OCI-LY7 (cell line): ENCODE data around the gene MIA2. TPM values are rescaled to one million over a fixed set of nuclear protein-coding genes. Genes with fewer than 3 reads are reported as not detected.
"Not testable (repeated sequence)": the region's sequence is repeated elsewhere in the genome, so short reads cannot be mapped to it uniquely, and the experiment has no call there.

ENCODE experiments used
- BruUV-seq: library from RNA; stranded (reverse); fragments of 400-500 nt; replicated peaks from 2 replicates; lab custom pipeline; 2021; lab: Mats Ljungman, UMichigan
- CTCF ChIA-PET: fragments of 300-600 bp; sonication (Branson Sonifier 250); formaldehyde crosslinking; loops from one replicate; lab custom pipeline; 2022; ENCODE audit warnings: antibody characterized with exemption; ENCODE audit not compliant: unreplicated experiment; lab: Charles Lee
- POLR2A ChIA-PET: fragments of 300-600 bp; sonication (Branson Sonifier 250); formaldehyde crosslinking; loops from one replicate; lab custom pipeline; 2022; ENCODE audit warnings: antibody characterized with exemption; lab: Charles Lee
- DNase-seq: peaks from one replicate; pipeline ENCODE4 v3.0.0-alpha.2; 2015; ENCODE audit warnings: low spot score
- H2AFZ ChIP-seq: fragments of 200-600 bp; sonication (generic), shearing (Covaris generic); 2 replicates; pipeline ENCODE4 v1.6.1; 2014; ENCODE audit warnings: mild to moderate bottlenecking, antibody characterized with exemption, low read length, moderate library complexity
- H3K27ac ChIP-seq: fragments of 200-600 bp; sonication (generic); 2 replicates; pipeline ENCODE4 v1.5.1; 2014; ENCODE audit warnings: mixed run types, low read depth, mild to moderate bottlenecking, moderate library complexity, low read length, inconsistent platforms; ENCODE audit not compliant: poor library complexity, severe bottlenecking
- H3K36me3 ChIP-seq: fragments of 200-600 bp; sonication (generic); 2 replicates; pipeline ENCODE4 v1.6.1; 2014; ENCODE audit warnings: mild to moderate bottlenecking, antibody characterized with exemption, low read length, moderate library complexity, mixed read lengths; ENCODE audit not compliant: insufficient read depth
- H3K4me1 ChIP-seq: fragments of 200-600 bp; sonication (generic); 2 replicates; pipeline ENCODE4 v1.5.1; 2014; ENCODE audit warnings: mild to moderate bottlenecking, low read length; ENCODE audit not compliant: insufficient read depth, poor library complexity, severe bottlenecking
- H3K4me2 ChIP-seq: fragments of 200-600 bp; sonication (generic); 2 replicates; pipeline ENCODE4 v1.6.1; 2014; ENCODE audit warnings: mild to moderate bottlenecking, low read length
- H3K4me3 ChIP-seq: fragments of 200-600 bp; sonication (generic); 2 replicates; pipeline ENCODE4 v1.5.1; 2014; ENCODE audit warnings: mild to moderate bottlenecking, low read depth, low read length; ENCODE audit not compliant: poor library complexity, severe bottlenecking
- H3K79me2 ChIP-seq: fragments of 200-600 bp; sonication (generic); 2 replicates; pipeline ENCODE4 v1.6.1; 2016; ENCODE audit warnings: low read depth, mild to moderate bottlenecking, low read length, moderate library complexity, mixed read lengths; ENCODE audit not compliant: insufficient read depth
- H3K9me2 ChIP-seq: fragments of 200-600 bp; sonication (generic); 2 replicates; pipeline ENCODE4 v1.6.1; 2016; ENCODE audit warnings: mild to moderate bottlenecking, low read length, mixed read lengths; ENCODE audit not compliant: insufficient read depth
- H3K9me3 ChIP-seq: fragments of 200-600 bp; sonication (generic); 2 replicates; pipeline ENCODE4 v1.6.1; 2014; ENCODE audit warnings: mild to moderate bottlenecking, mixed run types, low read length, mixed read lengths
- H4K20me1 ChIP-seq: fragments of 200-600 bp; sonication (generic); 2 replicates; pipeline ENCODE4 v1.6.1; 2014; ENCODE audit warnings: mild to moderate bottlenecking, antibody characterized with exemption, low read length, moderate library complexity, mixed read lengths; ENCODE audit not compliant: insufficient read depth
- EZH2phosphoT487 ChIP-seq: fragments of 200-600 bp; sonication (generic); IDR thresholded peaks from 2 replicates; pipeline ENCODE4 v1.6.1; 2018; ENCODE audit warnings: low read depth, borderline replicate concordance, mild to moderate bottlenecking, mixed run types, antibody characterized with exemption, low read length, moderate library complexity, mixed read lengths
- intact Hi-C: fragments of 100-400 bp; cut with micrococcal nuclease; formaldehyde crosslinking; loops from one replicate; pipeline ENCODE4 v1.10.0; 2022; ENCODE audit not compliant: unreplicated experiment
- total RNA-seq, 2 experiments: library from RNA; depleted of rRNA in 1 of 2; stranded (reverse); fragments of >200 nt in 1 of 2; shearing (Covaris generic) in 1 of 2; gene quantifications; 2 replicates each; pipeline ENCODE4 v1.2.3, GENCODE V29; 2014 to 2022
- TF ChIP-seq, protein P1 (sequence below): fragments of 200-600 bp; sonication (generic); conservative IDR thresholded peaks from 2 replicates; pipeline ENCODE4 v1.5.1; 2014; ENCODE audit warnings: mild to moderate bottlenecking, antibody characterized with exemption, low read length, moderate library complexity, mixed read lengths

MIA2 gene
- total RNA-seq, 2 experiments from 2014 or later = 20.2 to 28.3 TPM

DNA sequence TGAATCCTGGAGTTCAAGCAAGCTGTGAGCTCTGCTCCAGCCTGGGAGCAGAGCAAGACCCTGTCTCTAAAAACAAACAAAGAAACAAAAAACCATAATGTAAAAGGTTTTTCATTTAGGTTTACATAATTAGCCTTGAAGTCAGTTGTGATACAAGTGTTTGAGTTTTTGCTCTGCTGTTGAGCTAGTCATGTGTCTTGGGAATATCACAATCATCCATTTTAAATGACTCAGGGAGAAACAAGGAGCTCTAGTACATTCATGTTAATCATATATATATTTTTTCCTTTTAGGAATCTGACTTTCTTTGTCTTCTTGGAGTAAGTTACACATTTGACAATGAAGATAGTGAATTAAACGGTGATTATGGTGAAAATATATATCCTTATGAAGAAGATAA, 12.9 kb downstream of the MIA2 start:
- H3K4me2 ChIP-seq = no peak overlapping the region
- no peak overlapping the region for H2AFZ ChIP-seq
- H3K27ac ChIP-seq = no peak overlapping the region
- BruUV-seq = no TSS peak
- H3K4me1 ChIP-seq = no peaks in the 10 kb centered on the region
- ChIA-PET CTCF (no interaction called here), POLR2A (interaction anchor here (0.5 to 2.2 kb wide), 2 partner anchors 10 to 17 kb away, joined by 3 to 7 read pairs; no protein-coding TSS in a partner anchor)
- DNase-seq = no peak
- no peaks in the 10 kb centered on the region for H3K9me2 ChIP-seq
- H3K9me3 ChIP-seq = no peaks in the 10 kb centered on the region
- no peak overlapping the region for H3K4me3 ChIP-seq
- H4K20me1 ChIP-seq = no peaks in the 10 kb centered on the region
- H3K79me2 ChIP-seq = no peaks in the 10 kb centered on the region
- H3K36me3 ChIP-seq = no peaks in the 10 kb centered on the region
- no peak for TF ChIP-seq EZH2phosphoT487
- TF ChIP-seq, protein P1, sequence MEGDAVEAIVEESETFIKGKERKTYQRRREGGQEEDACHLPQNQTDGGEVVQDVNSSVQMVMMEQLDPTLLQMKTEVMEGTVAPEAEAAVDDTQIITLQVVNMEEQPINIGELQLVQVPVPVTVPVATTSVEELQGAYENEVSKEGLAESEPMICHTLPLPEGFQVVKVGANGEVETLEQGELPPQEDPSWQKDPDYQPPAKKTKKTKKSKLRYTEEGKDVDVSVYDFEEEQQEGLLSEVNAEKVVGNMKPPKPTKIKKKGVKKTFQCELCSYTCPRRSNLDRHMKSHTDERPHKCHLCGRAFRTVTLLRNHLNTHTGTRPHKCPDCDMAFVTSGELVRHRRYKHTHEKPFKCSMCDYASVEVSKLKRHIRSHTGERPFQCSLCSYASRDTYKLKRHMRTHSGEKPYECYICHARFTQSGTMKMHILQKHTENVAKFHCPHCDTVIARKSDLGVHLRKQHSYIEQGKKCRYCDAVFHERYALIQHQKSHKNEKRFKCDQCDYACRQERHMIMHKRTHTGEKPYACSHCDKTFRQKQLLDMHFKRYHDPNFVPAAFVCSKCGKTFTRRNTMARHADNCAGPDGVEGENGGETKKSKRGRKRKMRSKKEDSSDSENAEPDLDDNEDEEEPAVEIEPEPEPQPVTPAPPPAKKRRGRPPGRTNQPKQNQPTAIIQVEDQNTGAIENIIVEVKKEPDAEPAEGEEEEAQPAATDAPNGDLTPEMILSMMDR = no peak
- intact Hi-C loops = no loop called here

DNA sequence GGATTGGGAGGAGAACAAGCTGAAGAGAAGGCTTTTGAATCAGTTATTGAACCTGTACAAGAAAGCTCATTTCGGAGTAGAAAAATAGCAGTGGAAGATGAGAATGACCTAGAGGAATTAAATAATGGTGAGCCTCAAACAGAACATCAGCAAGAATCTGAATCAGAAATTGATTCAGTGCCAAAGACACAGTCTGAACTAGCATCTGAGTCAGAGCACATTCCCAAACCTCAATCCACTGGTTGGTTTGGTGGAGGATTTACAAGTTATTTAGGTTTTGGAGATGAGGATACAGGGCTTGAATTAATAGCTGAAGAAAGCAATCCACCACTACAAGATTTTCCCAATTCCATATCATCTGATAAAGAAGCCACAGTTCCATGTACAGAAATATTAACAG, 13.5 kb downstream of the MIA2 start:
- Histone ChIP-seq H3K36me3 (no peaks in the 10 kb centered on the region), H3K4me2 (no peak overlapping the region), H4K20me1 (no peaks in the 10 kb centered on the region), H3K9me2 (no peaks in the 10 kb centered on the region), H2AFZ (no peak overlapping the region), H3K4me3 (no peak overlapping the region), H3K9me3 (no peaks in the 10 kb centered on the region), H3K4me1 (no peaks in the 10 kb centered on the region), H3K27ac (no peak overlapping the region), H3K79me2 (no peaks in the 10 kb centered on the region)
- no peak for TF ChIP-seq EZH2phosphoT487
- TF ChIP-seq, protein P1 = no peak
- intact Hi-C loops = no loop called here
- POLR2A ChIA-PET = interaction anchor here (0.5 to 2.2 kb wide), 2 partner anchors 10 to 16 kb away, joined by 3 to 7 read pairs; no protein-coding TSS in a partner anchor
- CTCF ChIA-PET = no interaction called here
- BruUV-seq = no TSS peak
- DNase-seq = no peak

DNA sequence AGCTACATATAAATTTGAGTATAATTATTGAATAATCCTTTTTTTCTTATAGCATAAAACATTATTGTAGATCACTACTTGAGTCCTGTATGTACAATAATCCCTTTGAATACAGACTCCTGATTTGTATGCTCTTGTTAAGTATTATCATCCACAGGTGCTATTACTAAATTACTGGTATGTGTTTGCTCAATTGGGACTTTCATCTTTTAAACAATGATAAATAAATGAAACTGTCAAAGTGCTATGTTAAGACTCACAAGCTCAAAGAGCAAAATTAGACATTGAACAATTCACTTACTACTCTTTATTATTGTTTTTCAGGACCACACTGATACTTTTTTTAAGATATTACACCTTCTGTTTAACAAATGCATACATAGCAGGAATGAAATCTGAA, 17.8 kb downstream of the MIA2 start:
- Histone ChIP-seq H2AFZ (no peak overlapping the region), H3K36me3 (no peaks in the 10 kb centered on the region), H3K9me3 (no peaks in the 10 kb centered on the region), H3K4me1 (no peaks in the 10 kb centered on the region), H3K9me2 (no peaks in the 10 kb centered on the region), H3K79me2 (no peaks in the 10 kb centered on the region), H3K4me3 (no peak overlapping the region), H3K27ac (no peak overlapping the region), H4K20me1 (no peaks in the 10 kb centered on the region), H3K4me2 (no peak overlapping the region)
- no peak for TF ChIP-seq EZH2phosphoT487
- TF ChIP-seq, protein P1 = no peak
- no peak for DNase-seq
- no TSS peak for BruUV-seq
- ChIA-PET POLR2A (interaction anchor here (0.9 kb wide), 1 partner anchor 10 kb away, joined by 3 read pairs; no protein-coding TSS in a partner anchor), CTCF (no interaction called here)
- intact Hi-C loops = no loop called here

DNA sequence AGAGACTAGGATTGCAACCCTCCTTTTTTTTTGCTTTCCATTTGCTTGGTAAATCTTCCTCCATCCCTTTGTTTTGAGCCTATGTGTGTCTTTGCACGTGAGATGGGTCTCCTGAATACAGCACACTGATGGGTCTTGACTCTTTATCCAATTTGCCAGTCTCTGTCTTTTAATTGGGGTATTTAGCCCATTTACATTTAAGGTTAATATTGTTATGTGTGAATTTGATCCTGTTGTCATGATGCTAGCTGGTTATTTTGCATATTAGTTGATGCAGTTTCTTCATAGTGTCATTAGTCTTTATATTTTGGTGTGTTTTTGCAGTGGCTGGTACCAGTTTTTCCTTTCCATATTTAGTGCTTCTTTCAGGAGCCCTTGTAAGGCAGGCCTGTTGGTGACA, 23.7 kb downstream of the MIA2 start:
- H3K9me3 ChIP-seq, H3K4me2 ChIP-seq, intact Hi-C loops, H4K20me1 ChIP-seq, H3K4me1 ChIP-seq, H3K27ac ChIP-seq, H3K9me2 ChIP-seq, H3K36me3 ChIP-seq, H3K4me3 ChIP-seq, DNase-seq, H2AFZ ChIP-seq, CTCF ChIA-PET, H3K79me2 ChIP-seq, BruUV-seq: not testable (repeated sequence)
- POLR2A ChIA-PET = interaction anchor here (1.5 to 1.6 kb wide), 2 partner anchors 8 to 11 kb away, joined by 3 to 7 read pairs; no protein-coding TSS in a partner anchor
